OCI-LY7 (cell line): ENCODE data around the gene CYB5R4. TPM values are rescaled to one million over a fixed set of nuclear protein-coding genes. Genes with fewer than 3 reads are reported as not detected.

Experiments
- BruUV-seq: library from RNA; stranded (reverse); fragments of 400-500 nt; replicated peaks from 2 replicates; lab custom pipeline; 2021; lab: Mats Ljungman, UMichigan
- CTCF ChIA-PET: fragments of 300-600 bp; sonication (Branson Sonifier 250); formaldehyde crosslinking; loops from one replicate; lab custom pipeline; 2022; ENCODE audit warnings: antibody characterized with exemption; ENCODE audit not compliant: unreplicated experiment; lab: Charles Lee
- POLR2A ChIA-PET: fragments of 300-600 bp; sonication (Branson Sonifier 250); formaldehyde crosslinking; loops from one replicate; lab custom pipeline; 2022; ENCODE audit warnings: antibody characterized with exemption; lab: Charles Lee
- DNase-seq: peaks from one replicate; pipeline ENCODE4 v3.0.0-alpha.2; 2015; ENCODE audit warnings: low spot score
- H2AFZ ChIP-seq: fragments of 200-600 bp; sonication (generic), shearing (Covaris generic); 2 replicates; pipeline ENCODE4 v1.6.1; 2014; ENCODE audit warnings: mild to moderate bottlenecking, antibody characterized with exemption, low read length, moderate library complexity
- H3K27ac ChIP-seq: fragments of 200-600 bp; sonication (generic); 2 replicates; pipeline ENCODE4 v1.5.1; 2014; ENCODE audit warnings: mixed run types, low read depth, mild to moderate bottlenecking, moderate library complexity, low read length, inconsistent platforms; ENCODE audit not compliant: poor library complexity, severe bottlenecking
- H3K36me3 ChIP-seq: fragments of 200-600 bp; sonication (generic); 2 replicates; pipeline ENCODE4 v1.6.1; 2014; ENCODE audit warnings: mild to moderate bottlenecking, antibody characterized with exemption, low read length, moderate library complexity, mixed read lengths; ENCODE audit not compliant: insufficient read depth
- H3K4me1 ChIP-seq: fragments of 200-600 bp; sonication (generic); 2 replicates; pipeline ENCODE4 v1.5.1; 2014; ENCODE audit warnings: mild to moderate bottlenecking, low read length; ENCODE audit not compliant: insufficient read depth, poor library complexity, severe bottlenecking
- H3K4me2 ChIP-seq: fragments of 200-600 bp; sonication (generic); 2 replicates; pipeline ENCODE4 v1.6.1; 2014; ENCODE audit warnings: mild to moderate bottlenecking, low read length
- H3K4me3 ChIP-seq: fragments of 200-600 bp; sonication (generic); 2 replicates; pipeline ENCODE4 v1.5.1; 2014; ENCODE audit warnings: mild to moderate bottlenecking, low read depth, low read length; ENCODE audit not compliant: poor library complexity, severe bottlenecking
- H3K79me2 ChIP-seq: fragments of 200-600 bp; sonication (generic); 2 replicates; pipeline ENCODE4 v1.6.1; 2016; ENCODE audit warnings: low read depth, mild to moderate bottlenecking, low read length, moderate library complexity, mixed read lengths; ENCODE audit not compliant: insufficient read depth
- H3K9me2 ChIP-seq: fragments of 200-600 bp; sonication (generic); 2 replicates; pipeline ENCODE4 v1.6.1; 2016; ENCODE audit warnings: mild to moderate bottlenecking, low read length, mixed read lengths; ENCODE audit not compliant: insufficient read depth
- H3K9me3 ChIP-seq: fragments of 200-600 bp; sonication (generic); 2 replicates; pipeline ENCODE4 v1.6.1; 2014; ENCODE audit warnings: mild to moderate bottlenecking, mixed run types, low read length, mixed read lengths
- H4K20me1 ChIP-seq: fragments of 200-600 bp; sonication (generic); 2 replicates; pipeline ENCODE4 v1.6.1; 2014; ENCODE audit warnings: mild to moderate bottlenecking, antibody characterized with exemption, low read length, moderate library complexity, mixed read lengths; ENCODE audit not compliant: insufficient read depth
- EZH2phosphoT487 ChIP-seq: fragments of 200-600 bp; sonication (generic); IDR thresholded peaks from 2 replicates; pipeline ENCODE4 v1.6.1; 2018; ENCODE audit warnings: low read depth, borderline replicate concordance, mild to moderate bottlenecking, mixed run types, antibody characterized with exemption, low read length, moderate library complexity, mixed read lengths
- intact Hi-C: fragments of 100-400 bp; cut with micrococcal nuclease; formaldehyde crosslinking; loops from one replicate; pipeline ENCODE4 v1.10.0; 2022; ENCODE audit not compliant: unreplicated experiment
- total RNA-seq, 2 experiments: library from RNA; depleted of rRNA in 1 of 2; stranded (reverse); fragments of >200 nt in 1 of 2; shearing (Covaris generic) in 1 of 2; gene quantifications; 2 replicates each; pipeline ENCODE4 v1.2.3, GENCODE V29; 2014 to 2022
- TF ChIP-seq, protein P1 (sequence below): fragments of 200-600 bp; sonication (generic); conservative IDR thresholded peaks from 2 replicates; pipeline ENCODE4 v1.5.1; 2014; ENCODE audit warnings: mild to moderate bottlenecking, antibody characterized with exemption, low read length, moderate library complexity, mixed read lengths

Gene CYB5R4
- total RNA-seq, 2 experiments from 2014 or later: 16.2 to 34.8 TPM

- H4K20me1 ChIP-seq: no peaks in the 10 kb centered on the region
- no TSS peak for BruUV-seq
- H3K36me3 ChIP-seq: no peaks in the 10 kb centered on the region
- DNase-seq: no peak
- ChIA-PET POLR2A (interaction anchor here (0.7 kb wide), 1 partner anchor 1799 kb away, joined by 3 read pairs; no protein-coding TSS in a partner anchor), CTCF (no interaction called here)
- no peak overlapping the region for H3K4me2 ChIP-seq
- TF ChIP-seq, protein P1, sequence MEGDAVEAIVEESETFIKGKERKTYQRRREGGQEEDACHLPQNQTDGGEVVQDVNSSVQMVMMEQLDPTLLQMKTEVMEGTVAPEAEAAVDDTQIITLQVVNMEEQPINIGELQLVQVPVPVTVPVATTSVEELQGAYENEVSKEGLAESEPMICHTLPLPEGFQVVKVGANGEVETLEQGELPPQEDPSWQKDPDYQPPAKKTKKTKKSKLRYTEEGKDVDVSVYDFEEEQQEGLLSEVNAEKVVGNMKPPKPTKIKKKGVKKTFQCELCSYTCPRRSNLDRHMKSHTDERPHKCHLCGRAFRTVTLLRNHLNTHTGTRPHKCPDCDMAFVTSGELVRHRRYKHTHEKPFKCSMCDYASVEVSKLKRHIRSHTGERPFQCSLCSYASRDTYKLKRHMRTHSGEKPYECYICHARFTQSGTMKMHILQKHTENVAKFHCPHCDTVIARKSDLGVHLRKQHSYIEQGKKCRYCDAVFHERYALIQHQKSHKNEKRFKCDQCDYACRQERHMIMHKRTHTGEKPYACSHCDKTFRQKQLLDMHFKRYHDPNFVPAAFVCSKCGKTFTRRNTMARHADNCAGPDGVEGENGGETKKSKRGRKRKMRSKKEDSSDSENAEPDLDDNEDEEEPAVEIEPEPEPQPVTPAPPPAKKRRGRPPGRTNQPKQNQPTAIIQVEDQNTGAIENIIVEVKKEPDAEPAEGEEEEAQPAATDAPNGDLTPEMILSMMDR: no peak
- TF ChIP-seq EZH2phosphoT487: no peak
- intact Hi-C loops: no loop called here
- H3K4me3 ChIP-seq: no peak overlapping the region
- no peaks in the 10 kb centered on the region for H3K4me1 ChIP-seq
- no peaks in the 10 kb centered on the region for H3K79me2 ChIP-seq
- no peak overlapping the region for H3K27ac ChIP-seq
- H3K9me2 ChIP-seq: no peaks in the 10 kb centered on the region
- no peak overlapping the region for H2AFZ ChIP-seq
- H3K9me3 ChIP-seq: no peaks in the 10 kb centered on the region
Observed at GRCh38 chr6:84001119-84001518, 141.6 kb downstream of the CYB5R4 start.

DNA sequence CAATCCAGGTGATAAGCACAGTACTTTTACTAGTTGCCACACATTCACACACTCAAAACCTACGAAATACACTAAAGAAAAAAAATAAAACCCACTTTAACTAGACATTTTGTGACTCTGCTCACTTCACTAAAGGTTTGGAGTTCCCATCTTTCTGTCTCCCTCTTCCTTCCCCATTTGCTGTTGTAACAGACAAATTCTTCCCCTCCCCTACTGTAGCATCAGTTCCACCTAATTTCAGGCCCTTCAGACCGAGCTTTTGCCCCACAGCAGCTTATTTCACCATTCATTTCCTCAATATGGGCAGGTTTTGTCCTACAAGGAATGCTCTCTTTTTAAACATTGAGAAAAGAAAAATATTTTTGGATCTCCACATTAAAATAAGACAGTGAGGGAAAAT, 142.7 kb downstream of the CYB5R4 start:
- no peaks in the 10 kb centered on the region for H3K36me3 ChIP-seq
- H3K4me2 ChIP-seq: no peak overlapping the region
- no peaks in the 10 kb centered on the region for H3K9me2 ChIP-seq
- H3K4me3 ChIP-seq: no peak overlapping the region
- POLR2A ChIA-PET: no interaction called here
- no peak for DNase-seq
- H3K79me2 ChIP-seq: no peaks in the 10 kb centered on the region
- no TSS peak for BruUV-seq
- TF ChIP-seq EZH2phosphoT487: no peak
- TF ChIP-seq, protein P1: no peak
- no peaks in the 10 kb centered on the region for H3K9me3 ChIP-seq
- CTCF ChIA-PET: no interaction called here
- no peaks in the 10 kb centered on the region for H4K20me1 ChIP-seq
- H2AFZ ChIP-seq: no peak overlapping the region
- H3K27ac ChIP-seq: no peak overlapping the region
- no peaks in the 10 kb centered on the region for H3K4me1 ChIP-seq
- intact Hi-C loops: no loop called here

DNA sequence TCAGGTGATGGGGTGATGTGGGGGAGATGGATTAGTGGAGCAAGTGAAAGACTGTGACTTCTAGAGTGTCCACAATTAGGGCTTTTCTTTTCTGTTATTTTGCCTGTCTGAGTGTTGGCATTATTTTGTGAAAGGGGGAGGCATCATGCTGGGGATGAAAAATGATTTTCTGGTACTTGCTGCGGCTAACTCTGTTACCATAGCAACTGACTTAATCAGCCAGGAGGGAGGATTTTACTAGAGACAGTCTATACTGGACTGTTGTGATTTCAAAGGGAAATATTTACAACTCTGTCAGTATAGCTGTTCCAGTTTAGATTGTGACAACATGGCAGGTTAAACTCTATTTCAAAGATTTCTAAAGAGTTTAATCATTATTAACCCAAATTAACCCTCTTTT, 143.6 kb downstream of the CYB5R4 start:
- intact Hi-C loops: no loop called here
- Histone ChIP-seq H4K20me1 (no peaks in the 10 kb centered on the region), H3K9me2 (no peaks in the 10 kb centered on the region), H3K4me1 (no peaks in the 10 kb centered on the region), H3K36me3 (no peaks in the 10 kb centered on the region), H3K4me3 (no peak overlapping the region), H3K4me2 (no peak overlapping the region), H3K79me2 (no peaks in the 10 kb centered on the region), H2AFZ (no peak overlapping the region), H3K9me3 (no peaks in the 10 kb centered on the region), H3K27ac (no peak overlapping the region)
- no TSS peak for BruUV-seq
- DNase-seq: no peak
- CTCF ChIA-PET: no interaction called here
- TF ChIP-seq, protein P1: no peak
- TF ChIP-seq EZH2phosphoT487: no peak
- POLR2A ChIA-PET: no interaction called here
